MM.1S (cell line): ENCODE measurements around the gene MMAA.
"Not testable (repeated sequence)": the region's sequence is repeated elsewhere in the genome, so short reads cannot be mapped to it uniquely, and the experiment has no call there.

Experiments used
- DNase-seq: peaks from one replicate; pipeline ENCODE4 v3.0.0-alpha.2; 2015
- H2AFZ ChIP-seq: fragments of 300-600 bp; sonication (generic); 2 replicates; pipeline ENCODE4 v1.6.0; 2016; ENCODE audit warnings: antibody characterized with exemption, low read length
- H3F3A ChIP-seq: fragments of 300-600 bp; sonication (generic); 2 replicates; pipeline ENCODE4 v1.6.1; 2016; ENCODE audit warnings: mild to moderate bottlenecking, antibody characterized with exemption, low read length, moderate library complexity, mixed read lengths; ENCODE audit not compliant: insufficient read depth
- H3K27ac ChIP-seq: fragments of 300-600 bp; sonication (generic); 2 replicates; pipeline ENCODE4 v1.5.1; 2016; ENCODE audit warnings: mild to moderate bottlenecking, low read length
- H3K27me3 ChIP-seq: fragments of 300-600 bp; sonication (generic); replicated peaks from 2 replicates; pipeline ENCODE4 v1.6.0; 2016; ENCODE audit warnings: low read length; ENCODE audit not compliant: insufficient read depth
- H3K36me3 ChIP-seq: fragments of 300-600 bp; sonication (generic); replicated peaks from 2 replicates; pipeline ENCODE4 v1.6.1; 2016; ENCODE audit warnings: mild to moderate bottlenecking, low read length, mixed read lengths; ENCODE audit not compliant: insufficient read depth
- H3K4me1 ChIP-seq: fragments of 300-600 bp; sonication (generic); 2 replicates; pipeline ENCODE4 v1.6.1; 2016; ENCODE audit warnings: low read length, mixed read lengths
- H3K4me2 ChIP-seq: fragments of 300-600 bp; sonication (generic); 2 replicates; pipeline ENCODE4 v1.6.0; 2016; ENCODE audit warnings: low read depth, low read length
- H3K4me3 ChIP-seq: fragments of 300-600 bp; sonication (generic); 2 replicates; pipeline ENCODE4 v1.5.1; 2016; ENCODE audit warnings: low read length, mixed read lengths
- H3K79me2 ChIP-seq: fragments of 300-600 bp; sonication (generic); 2 replicates; pipeline ENCODE4 v1.6.1; 2016; ENCODE audit warnings: mixed run types, low read length, mixed read lengths
- H3K9ac ChIP-seq: fragments of 300-600 bp; sonication (generic); 2 replicates; pipeline ENCODE4 v1.6.1; 2016; ENCODE audit warnings: low read length, mixed read lengths
- H3K9me2 ChIP-seq: fragments of 300-600 bp; sonication (generic); replicated peaks from 2 replicates; pipeline ENCODE4 v1.6.1; 2016; ENCODE audit warnings: mild to moderate bottlenecking, low read length, mixed read lengths; ENCODE audit not compliant: insufficient read depth
- H3K9me3 ChIP-seq: fragments of 300-600 bp; sonication (generic); replicated peaks from 2 replicates; pipeline ENCODE4 v1.6.1; 2016; ENCODE audit warnings: mild to moderate bottlenecking, low read length, mixed read lengths; ENCODE audit not compliant: insufficient read depth
- H4K20me1 ChIP-seq: fragments of 300-600 bp; sonication (generic); 2 replicates; pipeline ENCODE4 v1.6.1; 2016; ENCODE audit warnings: mild to moderate bottlenecking, low read length, moderate library complexity, mixed read lengths; ENCODE audit not compliant: insufficient read depth
- CTCF ChIP-seq: fragments of 300-600 bp; sonication (generic); IDR thresholded peaks from 2 replicates; pipeline ENCODE4 v1.5.1; 2016; ENCODE audit warnings: antibody characterized with exemption, low read length, mixed read lengths
- EZH2 ChIP-seq: fragments of 300-600 bp; sonication (generic); optimal IDR thresholded peaks from 2 replicates; pipeline ENCODE3; 2017; ENCODE audit warnings: low read depth, mild to moderate bottlenecking, antibody characterized with exemption, low read length, mixed read lengths
- EZH2phosphoT487 ChIP-seq: fragments of 300-600 bp; sonication (generic); IDR thresholded peaks from 2 replicates; pipeline ENCODE4 v1.6.1; 2018; ENCODE audit warnings: antibody characterized with exemption, low read length

MMAA gene

DNA sequence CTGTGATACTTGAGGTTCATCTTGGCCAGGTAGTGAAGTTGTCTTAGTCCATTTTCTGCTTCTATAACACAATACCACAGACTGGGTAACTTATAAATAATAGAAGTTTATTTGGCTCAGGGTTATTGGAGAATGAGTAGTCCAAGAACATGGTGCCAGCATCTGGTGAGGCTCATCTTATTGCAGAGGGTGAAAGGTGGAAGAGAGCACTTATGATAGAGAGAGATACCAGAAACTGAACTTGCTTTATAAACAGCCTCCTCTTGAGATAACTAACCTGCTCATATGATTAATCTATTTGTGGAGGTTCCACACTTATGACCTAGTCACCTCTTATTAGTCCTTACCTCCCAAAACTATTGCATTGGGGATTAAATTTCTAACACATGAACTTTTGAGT, 62.3 kb downstream of the MMAA start:
- H3K79me2 ChIP-seq = no peaks in the 10 kb centered on the region
- no peaks in the 10 kb centered on the region for H3K27me3 ChIP-seq
- no peak overlapping the region for H3K4me3 ChIP-seq
- no peak overlapping the region for H3K4me2 ChIP-seq
- DNase-seq = no peak
- no peak overlapping the region for H3K27ac ChIP-seq
- no peak for TF ChIP-seq EZH2phosphoT487
- TF ChIP-seq CTCF = no peak
- TF ChIP-seq EZH2 = no peak
- H3K36me3 ChIP-seq = no peaks in the 10 kb centered on the region
- no peaks in the 10 kb centered on the region for H3K9me3 ChIP-seq
- no peaks in the 10 kb centered on the region for H3K4me1 ChIP-seq
- no peak overlapping the region for H2AFZ ChIP-seq
- H3K9ac ChIP-seq = no peak overlapping the region
- no peaks in the 10 kb centered on the region for H3F3A ChIP-seq
- no peaks in the 10 kb centered on the region for H3K9me2 ChIP-seq
- no peaks in the 10 kb centered on the region for H4K20me1 ChIP-seq

DNA sequence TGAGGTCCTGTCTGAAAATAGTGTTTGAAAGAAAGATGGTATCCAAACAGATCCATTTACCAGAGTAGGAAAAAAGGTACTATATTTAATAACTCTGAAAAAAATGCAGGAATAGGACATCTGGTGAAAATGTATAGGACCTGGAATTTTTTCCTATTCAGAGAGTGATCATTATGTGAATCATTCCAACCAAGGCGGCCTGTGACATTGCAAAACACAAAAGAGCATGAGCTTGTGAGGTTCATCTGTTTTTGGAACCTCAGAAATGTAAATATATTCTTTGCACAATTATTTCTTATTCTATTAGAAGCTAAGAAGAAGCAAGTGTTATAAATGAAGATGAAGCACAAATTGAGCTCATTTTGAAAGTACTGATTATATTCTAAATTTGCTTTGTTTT, 62.8 kb downstream of the MMAA start:
- no peak overlapping the region for H3K27ac ChIP-seq
- H4K20me1 ChIP-seq = no peaks in the 10 kb centered on the region
- no peaks in the 10 kb centered on the region for H3K4me1 ChIP-seq
- no peak overlapping the region for H3K4me2 ChIP-seq
- H3K9me2 ChIP-seq = no peaks in the 10 kb centered on the region
- DNase-seq = no peak
- H3K9me3 ChIP-seq = no peaks in the 10 kb centered on the region
- H3K4me3 ChIP-seq = no peak overlapping the region
- H3K9ac ChIP-seq = no peak overlapping the region
- H3K27me3 ChIP-seq = no peaks in the 10 kb centered on the region
- no peaks in the 10 kb centered on the region for H3K79me2 ChIP-seq
- H3F3A ChIP-seq = no peaks in the 10 kb centered on the region
- H2AFZ ChIP-seq = no peak overlapping the region
- no peak for TF ChIP-seq CTCF
- no peak for TF ChIP-seq EZH2phosphoT487
- TF ChIP-seq EZH2 = no peak
- no peaks in the 10 kb centered on the region for H3K36me3 ChIP-seq

- no peak overlapping the region for H3K4me2 ChIP-seq
- no peak overlapping the region for H3K27ac ChIP-seq
- no peak for TF ChIP-seq CTCF
- TF ChIP-seq EZH2phosphoT487 = no peak
- TF ChIP-seq EZH2 = no peak
- no peak overlapping the region for H3K4me3 ChIP-seq
- no peak overlapping the region for H3K9ac ChIP-seq
- no peaks in the 10 kb centered on the region for H3K27me3 ChIP-seq
- no peaks in the 10 kb centered on the region for H3K79me2 ChIP-seq
- no peaks in the 10 kb centered on the region for H3K9me3 ChIP-seq
- H3K4me1 ChIP-seq = no peaks in the 10 kb centered on the region
- no peaks in the 10 kb centered on the region for H3F3A ChIP-seq
- no peaks in the 10 kb centered on the region for H3K9me2 ChIP-seq
- no peak for DNase-seq
- H4K20me1 ChIP-seq = no peaks in the 10 kb centered on the region
- H3K36me3 ChIP-seq = no peaks in the 10 kb centered on the region
- H2AFZ ChIP-seq = no peak overlapping the region
Measured at GRCh38 chr4:145686991-145687390, 67.8 kb downstream of the MMAA start.

- no peak overlapping the region for H3K9ac ChIP-seq
- no peak for TF ChIP-seq CTCF
- TF ChIP-seq EZH2phosphoT487 = no peak
- no peak for TF ChIP-seq EZH2
- no peak overlapping the region for H2AFZ ChIP-seq
- no peaks in the 10 kb centered on the region for H3K79me2 ChIP-seq
- H3K27ac ChIP-seq = no peak overlapping the region
- no peak overlapping the region for H3K4me3 ChIP-seq
- no peaks in the 10 kb centered on the region for H3K9me2 ChIP-seq
- no peaks in the 10 kb centered on the region for H3K9me3 ChIP-seq
- no peaks in the 10 kb centered on the region for H3K4me1 ChIP-seq
- H3K27me3 ChIP-seq = no peaks in the 10 kb centered on the region
- H3F3A ChIP-seq = no peaks in the 10 kb centered on the region
- no peak overlapping the region for H3K4me2 ChIP-seq
- no peak for DNase-seq
- no peaks in the 10 kb centered on the region for H3K36me3 ChIP-seq
- H4K20me1 ChIP-seq = no peaks in the 10 kb centered on the region
Measured at GRCh38 chr4:145690610-145691009, 71.4 kb downstream of the MMAA start.

GRCh38 chr4:145691416-145691815, 72.2 kb downstream of the MMAA start:
- not testable (repeated sequence) for H3K36me3 ChIP-seq, H4K20me1 ChIP-seq, H3K9me3 ChIP-seq, H3K4me3 ChIP-seq, H3K4me2 ChIP-seq, H3F3A ChIP-seq, H3K9ac ChIP-seq, H3K79me2 ChIP-seq, DNase-seq, H3K27ac ChIP-seq, H3K27me3 ChIP-seq, H3K9me2 ChIP-seq, H2AFZ ChIP-seq, H3K4me1 ChIP-seq
